ENCODE measurements around the gene CXCL17.

Gene CXCL17

GRCh38 chr19:42424345-42424707, 18.4 kb downstream of the CXCL17 start:
- DNase-seq (ENCODE audit: low read depth, low spot score), result no peak

GRCh38 chr19:42423462-42424344, 19.0 kb downstream of the CXCL17 start:
- DNase-seq (ENCODE audit: low read depth, low spot score), result peak; percentile 71

- no peak for DNase-seq (ENCODE audit: low read depth, low spot score)
Observed at GRCh38 chr19:42422901-42423461, 19.8 kb downstream of the CXCL17 start.

- DNase-seq (ENCODE audit: low read depth, low spot score), result no peak
Observed at GRCh38 chr19:42422092-42422900, 20.4 kb downstream of the CXCL17 start.

- DNase-seq (ENCODE audit: low read depth, low spot score), result no peak
Observed at GRCh38 chr19:42421591-42422031, 21.1 kb downstream of the CXCL17 start.

- DNase-seq (ENCODE audit: low read depth, low spot score), result no peak
Observed at GRCh38 chr19:42421101-42421500, 21.6 kb downstream of the CXCL17 start.

- no peak for DNase-seq (ENCODE audit: low read depth, low spot score)
Observed at GRCh38 chr19:42420055-42420544, 22.6 kb downstream of the CXCL17 start.

- no peak for DNase-seq (ENCODE audit: low read depth, low spot score)
Observed at GRCh38 chr19:42419309-42419708, 23.4 kb downstream of the CXCL17 start.

- DNase-seq (ENCODE audit: low read depth, low spot score), result no peak
Observed at GRCh38 chr19:42412661-42413076, 30.1 kb downstream of the CXCL17 start.

GRCh38 chr19:42412227-42412626, 30.5 kb downstream of the CXCL17 start:
- DNase-seq (ENCODE audit: low read depth, low spot score), result no peak

GRCh38 chr19:42411581-42412178, 31.1 kb downstream of the CXCL17 start:
- no peak for DNase-seq (ENCODE audit: low read depth, low spot score)

- DNase-seq (ENCODE audit: low read depth, low spot score), result no peak
Observed at GRCh38 chr19:42410371-42410770, 32.4 kb downstream of the CXCL17 start.

GRCh38 chr19:42409477-42409876, 33.3 kb downstream of the CXCL17 start:
- no peak for DNase-seq (ENCODE audit: low read depth, low spot score)

- no peak for DNase-seq (ENCODE audit: low read depth, low spot score)
Observed at GRCh38 chr19:42407816-42408175, 35.0 kb downstream of the CXCL17 start.

- DNase-seq (ENCODE audit: low read depth, low spot score), result no peak
Observed at GRCh38 chr19:42407085-42407815, 35.5 kb downstream of the CXCL17 start.

- DNase-seq (ENCODE audit: low read depth, low spot score), result no peak
Observed at GRCh38 chr19:42406111-42406510, 36.6 kb downstream of the CXCL17 start.

GRCh38 chr19:42403586-42403985, 39.2 kb downstream of the CXCL17 start:
- no peak for DNase-seq (ENCODE audit: low read depth, low spot score)

- no peak for DNase-seq (ENCODE audit: low read depth, low spot score)
Observed at GRCh38 chr19:42402376-42403116, 40.2 kb downstream of the CXCL17 start.

GRCh38 chr19:42401365-42402303, 41.1 kb downstream of the CXCL17 start:
- DNase-seq (ENCODE audit: low read depth, low spot score), result no peak
